Gastrocnemius medialis (tissue), 4 donors: Measurements from ENCODE around the gene CARD16. TPM values are rescaled to one million over a fixed set of nuclear protein-coding genes. Genes with fewer than 3 reads are reported as not detected.
"Not testable (repeated sequence)": the region's sequence is repeated elsewhere in the genome, so short reads cannot be mapped to it uniquely, and the experiment has no call there.

Source experiments
- ATAC-seq, 2 donors: fragments of 150-250 bp; one replicate each; pipeline ENCODE4 v1.9.1; 2016
- DNase-seq, 2 donors: peaks; one replicate each; pipeline ENCODE4 v3.0.0-alpha.2; 2019
- H3K27ac ChIP-seq, 4 donors: fragments of 200-600 bp; sonication (generic); 1 replicate in 1 of 4; 2 replicates in 3 of 4; pipeline ENCODE4 v1.5.1; 2016 to 2018; ENCODE audit warnings: mild to moderate bottlenecking in 2 of 4, moderate library complexity in 1 of 4
- H3K27me3 ChIP-seq, 3 donors: fragments of 200-600 bp; sonication (generic) in 2 of 3; 1 replicate in 1 of 3; 2 replicates in 2 of 3; pipeline versions ENCODE4 v1.5.1 to v1.6.0; 2016 to 2019; ENCODE audit warnings: mild to moderate bottlenecking in 1 of 3, moderate library complexity in 1 of 3
- H3K36me3 ChIP-seq, 2 donors: fragments of 200-600 bp; sonication (generic) in 1 of 2; one replicate each; pipeline ENCODE4 v1.5.1; 2017 to 2018
- H3K4me1 ChIP-seq, 2 donors: fragments of 200-600 bp; sonication (generic) in 1 of 2; one replicate each; pipeline ENCODE4 v1.5.1; 2016 to 2017; ENCODE audit warnings: mild to moderate bottlenecking in 2 of 2
- H3K4me3 ChIP-seq, 4 donors: fragments of 200-600 bp; sonication (generic) in 3 of 4; 1 replicate in 1 of 4; 2 replicates in 3 of 4; pipeline ENCODE4 v1.5.1; 2016 to 2019; ENCODE audit warnings: mild to moderate bottlenecking in 2 of 4
- H3K9me3 ChIP-seq, 3 donors: fragments of 200-600 bp; sonication (generic) in 2 of 3; 1 replicate in 1 of 3; 2 replicates in 2 of 3; pipeline ENCODE4 v1.5.1; 2016 to 2019
- CTCF ChIP-seq, 5 experiments: fragments of 450-650 bp in 3 of 5; fragments of 200-600 bp in 2 of 5; sonication (generic) in 2 of 5; IDR thresholded peaks in 4 of 5; conservative IDR thresholded peaks in 1 of 5; 1 replicate in 4 of 5; 2 replicates in 1 of 5; pipeline ENCODE4 v1.5.1; 2016 to 2019; ENCODE audit warnings: antibody characterized with exemption in 5 of 5, mild to moderate bottlenecking in 3 of 5, moderate library complexity in 3 of 5
- POLR2A ChIP-seq, 2 donors: fragments of 450-650 bp; IDR thresholded peaks; one replicate each; pipeline ENCODE4 v1.6.1; 2017; ENCODE audit warnings: antibody characterized with exemption in 2 of 2, mild to moderate bottlenecking in 2 of 2, moderate library complexity in 2 of 2
- in situ Hi-C, 4 donors: fragments of 200-750 bp; cut with MboI; loops; one replicate each; pipeline versions ENCODE4 v1.15.0 to v1.8.0; 2017; ENCODE audit warnings: low sequenced_read_pairs in 4 of 4
- intact Hi-C: fragments of 100-400 bp; cut with DNase I; formaldehyde crosslinking; loops from one replicate; pipeline ENCODE4 v1.15.1; 2023; ENCODE audit warnings: low total_unique reads
- total RNA-seq, 4 donors: library from RNA; depleted of rRNA; stranded (reverse); fragments of >200 nt; gene quantifications; one replicate each; pipeline versions ENCODE4 v1.1.0 to v1.2.3, GENCODE V29; 2016

CARD16 gene
- total RNA-seq, 4 donors from 2014 or later: 1.5 to 2.1 (median 1.6) TPM; not detected in 1

- Histone ChIP-seq H3K4me1 (no peaks in the 10 kb centered on the region), H3K36me3 (no peaks in the 10 kb centered on the region), H3K9me3 (no peaks in the 10 kb centered on the region), H3K27me3 (no peaks in the 10 kb centered on the region), H3K27ac (no peak overlapping the region), H3K4me3 (no peak overlapping the region)
- intact Hi-C loops (no loop called here), in situ Hi-C loops (no loop called here)
- DNase-seq (no peak), ATAC-seq (no peak)
- TF ChIP-seq POLR2A (IDR thresholded peaks at IDR 0.05) (no peak), CTCF (IDR thresholded peaks at IDR 0.05 in 4 of 5, conservative IDR thresholded peaks at IDR 0.05 in 1 of 5) (no peak)
These were observed 1.9 kb upstream of the CARD16 start for GRCh38 chr11:105046898-105047579.

- ATAC-seq: no peak
- no peaks in the 10 kb centered on the region for H3K9me3 ChIP-seq
- no peaks in the 10 kb centered on the region for H3K4me1 ChIP-seq
- H3K27me3 ChIP-seq: no peaks in the 10 kb centered on the region
- in situ Hi-C loops (no loop called here), intact Hi-C loops (no loop called here)
- peak overlapping the region; percentile 26 to 68 (median 48) for H3K27ac ChIP-seq
- DNase-seq: no peak
- TF ChIP-seq POLR2A (IDR thresholded peaks at IDR 0.05): no peak
- H3K36me3 ChIP-seq: no peaks in the 10 kb centered on the region
- peak overlapping the region; percentile 27 to 42 (median 37) for H3K4me3 ChIP-seq
These were observed 651 bp upstream of the CARD16 start for GRCh38 chr11:105045676-105046296.

- H3K27me3 ChIP-seq: no peaks in the 10 kb centered on the region
- intact Hi-C loops: no loop called here
- no peaks in the 10 kb centered on the region for H3K9me3 ChIP-seq
- no peak for TF ChIP-seq POLR2A (IDR thresholded peaks at IDR 0.05)
- TF ChIP-seq CTCF (IDR thresholded peaks at IDR 0.05 in 4 of 5, conservative IDR thresholded peaks at IDR 0.05 in 1 of 5): no peak
- no peaks in the 10 kb centered on the region for H3K4me1 ChIP-seq
- no peak overlapping the region for H3K27ac ChIP-seq
- no peak overlapping the region for H3K4me3 ChIP-seq
- ATAC-seq (no peak), DNase-seq (no peak)
- in situ Hi-C loops: no loop called here
- H3K36me3 ChIP-seq: no peaks in the 10 kb centered on the region
These were observed 3.0 kb downstream of the CARD16 start for GRCh38 chr11:105042178-105042577.

GRCh38 chr11:105040703-105041102, 4.4 kb downstream of the CARD16 start:
- Histone ChIP-seq H3K27me3 (no peaks in the 10 kb centered on the region), H3K27ac (no peak overlapping the region), H3K4me3 (no peak overlapping the region), H3K9me3 (no peaks in the 10 kb centered on the region), H3K36me3 (no peaks in the 10 kb centered on the region), H3K4me1 (no peaks in the 10 kb centered on the region)
- TF ChIP-seq POLR2A (IDR thresholded peaks at IDR 0.05) (no peak), CTCF (IDR thresholded peaks at IDR 0.05 in 4 of 5, conservative IDR thresholded peaks at IDR 0.05 in 1 of 5) (no peak)
- intact Hi-C loops: no loop called here
- ATAC-seq: no peak
- in situ Hi-C loops: no loop called here
- DNase-seq: no peak

- intact Hi-C loops: no loop called here
These were observed 10.1 kb downstream of the CARD16 start, which contains the start of gene CASP1 for GRCh38 chr11:105034813-105035620. Gene CASP1, minus strand, starts transcription at chr11:105035144. Its CDS starts 31 bp downstream, at chr11:105035113.

GRCh38 chr11:105034388-105034787, 10.7 kb downstream of the CARD16 start:
- in situ Hi-C loops, DNase-seq, H3K9me3 ChIP-seq, H3K27me3 ChIP-seq, H3K36me3 ChIP-seq, H3K4me1 ChIP-seq, intact Hi-C loops: not testable (repeated sequence)
- H3K27ac ChIP-seq: peak overlapping the region; percentile 56 to 66 (median 60)
- H3K4me3 ChIP-seq: peak overlapping the region; percentile 30 to 49 (median 46)
- peak in 1 of 2 donors; percentile 26 for ATAC-seq

More at GRCh38 chr11:105034813-105035620, 10.1 kb downstream of the CARD16 start, which contains the start of gene CASP1:
- H3K9me3 ChIP-seq: no peaks in the 10 kb centered on the region
- peak in 1 of 2 donors; percentile 26 for TF ChIP-seq POLR2A (IDR thresholded peaks at IDR 0.05)
- no peak for TF ChIP-seq CTCF (IDR thresholded peaks at IDR 0.05 in 4 of 5, conservative IDR thresholded peaks at IDR 0.05 in 1 of 5)
- no peaks in the 10 kb centered on the region for H3K27me3 ChIP-seq
- H3K36me3 ChIP-seq: no peaks in the 10 kb centered on the region
- DNase-seq (no peak), ATAC-seq (peak; percentile 85 to 87)
- H3K4me3 ChIP-seq: peak within 1 kb of the TSS; percentile 30 to 49 (median 46)
- peak within 1 kb of the TSS; percentile 56 to 66 (median 60) for H3K27ac ChIP-seq
- in situ Hi-C loops: no loop called here
- peaks cover 0 to 7% of the 10 kb centered on the region in 2 donors for H3K4me1 ChIP-seq
